HepG2 (cell line): Measurements from ENCODE around the gene STC2. TPM values are rescaled to one million over a fixed set of nuclear protein-coding genes. Genes with fewer than 3 reads are reported as not detected.

ENCODE experiments used
- ARID5B ChIP-seq: IDR thresholded peaks from 2 replicates; pipeline ENCODE4 v1.4.0; 2020; ENCODE audit warnings: mild to moderate bottlenecking, missing genetic modification reagents
- EP300 ChIP-seq, 3 experiments: sonication (generic) in 1 of 3; formaldehyde crosslinking in 1 of 3; IDR thresholded peaks; 2 replicates each; pipeline versions ENCODE4 v1.5.1 to v1.6.1; 2011 to 2020; ENCODE audit warnings: low read depth in 2 of 3, low read length in 2 of 3, borderline replicate concordance in 1 of 3, improper control_type of control experiment in 1 of 3, mild to moderate bottlenecking in 1 of 3, missing genetic modification reagents in 1 of 3, moderate library complexity in 1 of 3
- HMG20A ChIP-seq: IDR thresholded peaks from 2 replicates; pipeline ENCODE4 v1.6.1; 2016; ENCODE audit warnings: borderline replicate concordance
- HNF1A ChIP-seq, 2 experiments: sonication (generic) in 1 of 2; formaldehyde crosslinking in 1 of 2; IDR thresholded peaks; 2 replicates each; pipeline versions ENCODE4 v1.4.0 to v1.6.1; 2016 to 2020; ENCODE audit warnings: borderline replicate concordance in 1 of 2, low read depth in 1 of 2, mild to moderate bottlenecking in 1 of 2, missing genetic modification reagents in 1 of 2
- HNF4A ChIP-seq: sonication (generic); formaldehyde crosslinking; IDR thresholded peaks from 2 replicates; pipeline ENCODE4 v1.4.0; 2020; ENCODE audit warnings: missing genetic modification reagents
- MBNL3 ChIP-seq: fragments of 250-450 bp; sonication (Bioruptor Pico); conservative IDR thresholded peaks from 2 replicates; pipeline ENCODE4 v1.8.0; 2022; ENCODE audit warnings: mild to moderate bottlenecking, inconsistent platforms
- ZBTB26 ChIP-seq: IDR thresholded peaks from 2 replicates; pipeline ENCODE4 v1.6.1; 2016; ENCODE audit warnings: missing compliant biosample characterization, missing genetic modification reagents, borderline replicate concordance
- polyA plus RNA-seq, 8 experiments: library from polyadenylated mRNA; depleted of rRNA in 3 of 8; stranded (reverse) in 7 of 8; unstranded in 1 of 8; fragments of >200 nt; fragmentation: Illumina TruSeq in 4 of 8; extraction: Trizol in 4 of 8; gene quantifications; 2 replicates each; pipeline versions ENCODE4 v1.2.1 to v1.2.3, GENCODE V29; 2011 to 2016; ENCODE audit warnings: low read depth in 4 of 8, missing spikeins in 1 of 8, mixed read lengths in 1 of 8; ENCODE audit not compliant: insufficient read depth in 1 of 8
- total RNA-seq, 5 experiments: library from RNA; depleted of rRNA; stranded (reverse); fragments of >200 nt; fragmentation: Illumina TruSeq; extraction: Trizol; gene quantifications; 2 replicates each; pipeline ENCODE4 v1.2.3, GENCODE V29; 2016; ENCODE audit warnings: low read depth in 1 of 5

STC2 gene
- total and polyA plus RNA-seq, 2 of the 13 experiments (the other 11 are each of a cell fraction or from before 2014, with no cell fraction given) = 27.1 to 69.2 TPM

GRCh38 chr5:173290477-173291131 is 37.6 kb downstream of the STC2 start (continued):
- TF ChIP-seq HNF1A (IDR thresholded peaks at IDR 0.05; ENCODE audit: low read depth) (peak; percentile 45), HNF1A (CRISPR knock-in tag; IDR thresholded peaks at IDR 0.05; ENCODE audit: borderline replicate concordance) (peak; percentile 57; the same call in 1 of the 2 replicates), EP300 (IDR thresholded peaks at IDR 0.05; ENCODE audit: low read depth in 2 of 2, low read length in 2 of 2) (0 out of 4 replicates have a peak, but pooled peaks of 1 of the 2 experiments have one; percentile 35), EP300 (CRISPR knock-in tag; IDR thresholded peaks at IDR 0.05; ENCODE audit: borderline replicate concordance) (no peak), ZBTB26 (peak; percentile 39; the same call in 1 of the 2 replicates), MBNL3 (CRISPR knock-in tag) (no peak), HMG20A (no peak; the same call in 1 of the 2 replicates), ARID5B (peak; percentile 43; the same call in 1 of the 2 replicates), HNF4A (CRISPR knock-in tag) (0 out of 2 replicates have a peak, but pooled peaks have one; percentile 18)
- TF ChIP-seq, all 625 proteins: peak for 38
